OCI-LY1 (cell line): ENCODE results near the gene SLC22A23.

Source experiments
- H2AFZ ChIP-seq: fragments of 200-600 bp; sonication (generic), shearing (Covaris generic); 2 replicates; pipeline ENCODE4 v1.6.0; 2014; ENCODE audit warnings: antibody characterized with exemption, mild to moderate bottlenecking, low read length
- H3F3A ChIP-seq: fragments of 200-600 bp; sonication (generic), shearing (Covaris generic); 2 replicates; pipeline ENCODE4 v1.6.0; 2014; ENCODE audit warnings: mild to moderate bottlenecking, antibody characterized with exemption, low read length, moderate library complexity; ENCODE audit not compliant: insufficient read depth
- H3K27ac ChIP-seq: fragments of 200-600 bp; sonication (generic); 2 replicates; pipeline ENCODE4 v1.5.1; 2014; ENCODE audit warnings: low read length, mixed run types, mild to moderate bottlenecking, low read depth; ENCODE audit not compliant: poor library complexity, severe bottlenecking
- H3K27me3 ChIP-seq: fragments of 200-600 bp; sonication (generic); 2 replicates; pipeline ENCODE4 v1.6.0; 2014; ENCODE audit warnings: antibody characterized with exemption, mild to moderate bottlenecking, low read length, moderate library complexity; ENCODE audit not compliant: insufficient read depth
- H3K36me3 ChIP-seq: fragments of 200-600 bp; sonication (generic); 2 replicates; pipeline ENCODE4 v1.6.1; 2014; ENCODE audit warnings: mild to moderate bottlenecking, antibody characterized with exemption, low read length, moderate library complexity, mixed read lengths; ENCODE audit not compliant: insufficient read depth
- H3K4me1 ChIP-seq: fragments of 200-600 bp; sonication (generic); 2 replicates; pipeline ENCODE4 v1.5.1; 2014; ENCODE audit warnings: mild to moderate bottlenecking, low read length, moderate library complexity; ENCODE audit not compliant: insufficient read depth, severe bottlenecking
- H3K4me2 ChIP-seq: fragments of 200-600 bp; sonication (generic), shearing (Covaris generic); 2 replicates; pipeline ENCODE4 v1.6.1; 2014; ENCODE audit warnings: low read length
- H3K4me3 ChIP-seq: fragments of 200-600 bp; sonication (generic); 2 replicates; pipeline ENCODE4 v1.5.1; 2014; ENCODE audit warnings: low read length, low read depth, mild to moderate bottlenecking, mixed read lengths; ENCODE audit not compliant: poor library complexity, severe bottlenecking
- H3K79me2 ChIP-seq: fragments of 200-600 bp; shearing (Covaris generic); 2 replicates; pipeline ENCODE4 v1.6.1; 2016; ENCODE audit warnings: mixed run types, low read length, mixed read lengths; ENCODE audit not compliant: insufficient read depth
- H3K9ac ChIP-seq: fragments of 200-600 bp; sonication (generic), shearing (Covaris generic); 2 replicates; pipeline ENCODE4 v1.6.1; 2014; ENCODE audit warnings: mild to moderate bottlenecking, low read length, mixed read lengths
- H3K9me2 ChIP-seq: fragments of 200-600 bp; sonication (generic), shearing (Covaris generic); 2 replicates; pipeline ENCODE4 v1.6.1; 2014; ENCODE audit warnings: low read depth, mild to moderate bottlenecking, low read length, mixed read lengths
- H3K9me3 ChIP-seq: fragments of 200-600 bp; shearing (Covaris generic); 2 replicates; pipeline ENCODE4 v1.6.1; 2014; ENCODE audit warnings: low read length, mixed read lengths
- H4K20me1 ChIP-seq: fragments of 200-600 bp; sonication (generic), shearing (Covaris generic); 2 replicates; pipeline ENCODE4 v1.6.0; 2016; ENCODE audit warnings: mild to moderate bottlenecking, low read length; ENCODE audit not compliant: insufficient read depth
- EZH2 ChIP-seq: fragments of 200-600 bp; sonication (generic), shearing (Covaris generic); IDR thresholded peaks from 2 replicates; pipeline ENCODE4 v1.8.0; 2017; ENCODE audit warnings: borderline replicate concordance, mixed run types, mild to moderate bottlenecking, antibody characterized with exemption, low read length, moderate library complexity, mixed read lengths
- TF ChIP-seq, protein P1 (sequence below): fragments of 200-600 bp; sonication (generic), shearing (Covaris generic); IDR thresholded peaks from 2 replicates; pipeline ENCODE4 v1.5.1; 2017; ENCODE audit warnings: mild to moderate bottlenecking, antibody characterized with exemption, low read length, moderate library complexity, mixed read lengths

The SLC22A23 gene

DNA sequence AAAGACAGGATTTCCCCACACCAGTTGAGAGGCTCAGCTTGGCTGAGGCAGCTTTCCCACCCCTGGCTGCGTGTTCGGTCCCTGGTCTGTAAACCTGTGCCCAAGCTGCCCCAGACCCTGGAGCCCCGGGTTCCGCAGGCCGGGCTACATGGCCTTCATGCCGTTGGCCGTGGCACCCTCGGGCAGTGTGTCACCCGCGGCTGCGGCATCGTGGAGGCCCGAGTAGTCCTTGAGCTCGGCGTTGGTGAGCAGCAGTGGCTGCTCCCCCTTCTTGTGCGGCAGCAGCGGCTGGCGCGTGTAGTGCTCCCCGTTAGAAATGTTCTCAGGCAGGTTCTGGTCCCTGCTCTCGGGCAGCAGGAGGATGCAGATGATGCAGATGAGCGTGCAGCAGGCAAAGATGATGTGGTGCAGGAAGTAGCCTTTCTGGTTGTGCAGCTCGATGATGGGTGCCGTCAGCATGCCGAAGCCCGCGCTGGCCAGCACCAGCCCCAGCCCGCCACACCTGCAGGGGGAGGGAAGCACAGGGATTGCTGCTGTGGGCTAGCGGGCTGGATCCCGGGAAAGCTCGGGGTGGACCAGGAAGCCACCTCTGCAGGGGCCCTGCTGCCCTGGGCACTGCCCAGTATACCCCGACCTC lies 183.8 kb downstream of the SLC22A23 start:
- Histone ChIP-seq H2AFZ (no peak overlapping the region), H4K20me1 (no peaks in the 10 kb centered on the region), H3K36me3 (peaks cover 53% of the 10 kb centered on the region)

DNA sequence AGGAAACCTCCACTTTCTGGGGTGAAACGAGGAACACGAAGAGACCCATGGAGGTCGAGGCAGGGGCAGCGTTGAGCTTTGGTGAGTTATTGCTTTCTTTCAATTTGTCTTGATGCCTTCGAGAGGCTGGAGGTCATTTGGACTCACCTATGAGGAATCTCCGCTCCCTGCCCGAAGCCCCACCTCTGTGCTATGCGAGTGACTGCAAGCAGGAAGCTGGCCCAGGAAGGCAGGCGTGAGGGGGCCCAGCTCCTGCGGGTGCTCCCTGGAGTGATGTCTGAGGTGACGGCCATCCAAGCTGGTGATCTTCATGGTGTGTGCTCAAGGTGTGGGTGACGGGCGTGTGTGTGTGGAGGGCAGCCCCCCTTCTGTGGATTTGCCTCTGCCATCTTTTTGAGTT lies 185.1 kb downstream of the SLC22A23 start:
- H3K9me2 ChIP-seq: no peaks in the 10 kb centered on the region
- no peaks in the 10 kb centered on the region for H3K9me3 ChIP-seq
- H2AFZ ChIP-seq: no peak overlapping the region
- no peak overlapping the region for H3K9ac ChIP-seq
- no peaks in the 10 kb centered on the region for H3K79me2 ChIP-seq
- H3K36me3 ChIP-seq: peaks cover 62% of the 10 kb centered on the region
- no peaks in the 10 kb centered on the region for H3K4me1 ChIP-seq
- no peaks in the 10 kb centered on the region for H4K20me1 ChIP-seq
- no peak overlapping the region for H3K27ac ChIP-seq
- TF ChIP-seq EZH2: no peak
- TF ChIP-seq, protein P1, sequence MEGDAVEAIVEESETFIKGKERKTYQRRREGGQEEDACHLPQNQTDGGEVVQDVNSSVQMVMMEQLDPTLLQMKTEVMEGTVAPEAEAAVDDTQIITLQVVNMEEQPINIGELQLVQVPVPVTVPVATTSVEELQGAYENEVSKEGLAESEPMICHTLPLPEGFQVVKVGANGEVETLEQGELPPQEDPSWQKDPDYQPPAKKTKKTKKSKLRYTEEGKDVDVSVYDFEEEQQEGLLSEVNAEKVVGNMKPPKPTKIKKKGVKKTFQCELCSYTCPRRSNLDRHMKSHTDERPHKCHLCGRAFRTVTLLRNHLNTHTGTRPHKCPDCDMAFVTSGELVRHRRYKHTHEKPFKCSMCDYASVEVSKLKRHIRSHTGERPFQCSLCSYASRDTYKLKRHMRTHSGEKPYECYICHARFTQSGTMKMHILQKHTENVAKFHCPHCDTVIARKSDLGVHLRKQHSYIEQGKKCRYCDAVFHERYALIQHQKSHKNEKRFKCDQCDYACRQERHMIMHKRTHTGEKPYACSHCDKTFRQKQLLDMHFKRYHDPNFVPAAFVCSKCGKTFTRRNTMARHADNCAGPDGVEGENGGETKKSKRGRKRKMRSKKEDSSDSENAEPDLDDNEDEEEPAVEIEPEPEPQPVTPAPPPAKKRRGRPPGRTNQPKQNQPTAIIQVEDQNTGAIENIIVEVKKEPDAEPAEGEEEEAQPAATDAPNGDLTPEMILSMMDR: no peak
- no peak overlapping the region for H3K4me3 ChIP-seq
- no peaks in the 10 kb centered on the region for H3F3A ChIP-seq
- H3K4me2 ChIP-seq: no peak overlapping the region
- no peaks in the 10 kb centered on the region for H3K27me3 ChIP-seq

More for the DNA sequence above, 183.8 kb downstream of the SLC22A23 start:
- H3F3A ChIP-seq: no peaks in the 10 kb centered on the region
- H3K79me2 ChIP-seq: no peaks in the 10 kb centered on the region
- no peak overlapping the region for H3K27ac ChIP-seq
- H3K9me3 ChIP-seq: no peaks in the 10 kb centered on the region
- H3K27me3 ChIP-seq: no peaks in the 10 kb centered on the region
- H3K9me2 ChIP-seq: no peaks in the 10 kb centered on the region
- TF ChIP-seq EZH2: no peak
- TF ChIP-seq, protein P1: no peak
- H3K4me1 ChIP-seq: no peaks in the 10 kb centered on the region
- no peak overlapping the region for H3K4me2 ChIP-seq
- no peak overlapping the region for H3K4me3 ChIP-seq
- no peak overlapping the region for H3K9ac ChIP-seq

DNA sequence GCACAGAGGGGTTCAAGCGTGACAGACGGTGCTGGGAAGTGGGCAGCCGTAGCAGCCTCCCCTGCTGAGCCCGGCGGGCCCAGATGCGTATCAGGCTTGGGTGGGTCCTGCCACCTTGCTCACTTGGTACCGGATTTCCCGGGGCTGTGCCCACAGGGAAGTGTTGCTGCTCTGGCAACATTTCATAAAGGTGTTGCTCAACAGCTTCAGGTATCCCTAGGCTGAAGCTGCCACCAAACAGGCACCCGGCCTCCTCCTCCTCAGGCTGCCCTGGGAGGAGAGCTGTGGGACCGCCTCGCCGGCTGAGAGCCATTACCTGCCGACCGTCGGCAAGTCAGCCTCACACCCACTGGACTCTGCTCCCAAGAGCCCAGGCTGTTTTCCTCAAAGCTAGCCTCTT lies 186.6 kb downstream of the SLC22A23 start:
- Histone ChIP-seq H3K9me2 (no peaks in the 10 kb centered on the region), H3K27me3 (no peaks in the 10 kb centered on the region), H2AFZ (no peak overlapping the region), H3K27ac (no peak overlapping the region), H3K4me3 (no peak overlapping the region), H3K36me3 (peaks cover 73% of the 10 kb centered on the region), H3K4me2 (no peak overlapping the region), H4K20me1 (no peaks in the 10 kb centered on the region), H3F3A (no peaks in the 10 kb centered on the region), H3K79me2 (no peaks in the 10 kb centered on the region), H3K9me3 (no peaks in the 10 kb centered on the region), H3K4me1 (no peaks in the 10 kb centered on the region), H3K9ac (no peak overlapping the region)
- TF ChIP-seq, protein P1: no peak
- TF ChIP-seq EZH2: no peak
